Posterior cingulate gyrus (tissue), 11 donors: ENCODE results near the gene MINDY3.
"Not testable (repeated sequence)": the region's sequence is repeated elsewhere in the genome, so short reads cannot be mapped to it uniquely, and the experiment has no call there.

Experiments used
- DNase-seq, 10 donors: peaks; one replicate each; pipeline versions ENCODE4 v3.0.0 to v3.0.0-alpha.2; 2020 to 2021; ENCODE audit warnings: mixed read lengths in 3 of 10
- intact Hi-C: fragments of 100-400 bp; cut with DNase I; formaldehyde crosslinking; loops from one replicate; pipeline ENCODE4 v1.15.1; 2023

Gene MINDY3

GRCh38 chr10:15857107-15857575 is 3.2 kb downstream of the MINDY3 start:
- no peak for DNase-seq
- intact Hi-C loops: no loop called here

- no peak for DNase-seq
- intact Hi-C loops: no loop called here
Observed at GRCh38 chr10:15856328-15857015, 3.8 kb downstream of the MINDY3 start.

- intact Hi-C loops: no loop called here
- no peak for DNase-seq
Observed at GRCh38 chr10:15853800-15854199, 6.5 kb downstream of the MINDY3 start.

GRCh38 chr10:15852111-15852557 is 8.2 kb downstream of the MINDY3 start:
- intact Hi-C loops: no loop called here
- DNase-seq: no peak

- DNase-seq, intact Hi-C loops: not testable (repeated sequence)
Observed at GRCh38 chr10:15850337-15850978, 9.8 kb downstream of the MINDY3 start.

GRCh38 chr10:15849316-15849715 is 11.0 kb downstream of the MINDY3 start:
- intact Hi-C loops: no loop called here
- DNase-seq: no peak

GRCh38 chr10:15847481-15847880 is 12.8 kb downstream of the MINDY3 start:
- intact Hi-C loops: no loop called here
- DNase-seq: no peak

- DNase-seq: no peak
- intact Hi-C loops: no loop called here
Observed at GRCh38 chr10:15844517-15844916, 15.8 kb downstream of the MINDY3 start.

GRCh38 chr10:15843695-15844094 is 16.6 kb downstream of the MINDY3 start:
- DNase-seq: no peak
- intact Hi-C loops: no loop called here

- intact Hi-C loops: no loop called here
- no peak for DNase-seq
Observed at GRCh38 chr10:15842556-15843169, 17.6 kb downstream of the MINDY3 start.

- intact Hi-C loops: no loop called here
- no peak for DNase-seq
Observed at GRCh38 chr10:15841696-15842095, 18.6 kb downstream of the MINDY3 start.

- no peak for DNase-seq
- intact Hi-C loops: no loop called here
Observed at GRCh38 chr10:15836807-15837206, 23.5 kb downstream of the MINDY3 start.

GRCh38 chr10:15829495-15829894 is 30.8 kb downstream of the MINDY3 start:
- DNase-seq: no peak
- intact Hi-C loops: no loop called here

- DNase-seq: no peak
- intact Hi-C loops: loop anchor here (5.0 kb wide), 1 partner anchor 392 kb away; no protein-coding TSS in a partner anchor
Observed at GRCh38 chr10:15824498-15824897, 35.8 kb downstream of the MINDY3 start.

GRCh38 chr10:15822131-15822530 is 38.2 kb downstream of the MINDY3 start:
- DNase-seq: no peak
- intact Hi-C loops: loop anchor here (5.0 kb wide), 1 partner anchor 390 kb away; no protein-coding TSS in a partner anchor

GRCh38 chr10:15821046-15821683 is 39.1 kb downstream of the MINDY3 start:
- DNase-seq: no peak
- intact Hi-C loops: loop anchor here (5.0 kb wide), 1 partner anchor 389 kb away; no protein-coding TSS in a partner anchor

GRCh38 chr10:15817409-15818046 is 42.8 kb downstream of the MINDY3 start:
- intact Hi-C loops: no loop called here
- DNase-seq: no peak

GRCh38 chr10:15815242-15815885 is 44.9 kb downstream of the MINDY3 start:
- no peak for DNase-seq
- intact Hi-C loops: no loop called here

GRCh38 chr10:15814565-15814964 is 45.7 kb downstream of the MINDY3 start:
- DNase-seq: no peak
- intact Hi-C loops: no loop called here

GRCh38 chr10:15813415-15813814 is 46.9 kb downstream of the MINDY3 start:
- no peak for DNase-seq
- intact Hi-C loops: no loop called here
